ENCODE data around the gene NOTCH2.

Gene NOTCH2

GRCh38 chr1:119953266-119953998, 116.0 kb downstream of the NOTCH2 start:
- no peak for TF ChIP-seq CTCF (IDR thresholded peaks at IDR 0.05; ENCODE audit: poor library complexity, severe bottlenecking)
- no peak overlapping the region for H3K4me3 ChIP-seq (ENCODE audit: severe bottlenecking)
- peaks cover 60% of the 10 kb centered on the region for H3K36me3 ChIP-seq (ENCODE audit: low read depth)
- no peaks in the 10 kb centered on the region for H3K4me1 ChIP-seq (ENCODE audit: insufficient read depth, poor library complexity, severe bottlenecking)
- no peak for ATAC-seq (ENCODE audit: low read depth)
- DNase-seq (ENCODE audit: low spot score): no peak
- no peaks in the 10 kb centered on the region for H3K27me3 ChIP-seq (ENCODE audit: insufficient read depth, poor library complexity, severe bottlenecking)
- no peak overlapping the region for H3K27ac ChIP-seq (ENCODE audit: poor library complexity, severe bottlenecking)
- no peaks in the 10 kb centered on the region for H3K9me3 ChIP-seq (ENCODE audit: severe bottlenecking)

- TF ChIP-seq CTCF (IDR thresholded peaks at IDR 0.05; ENCODE audit: poor library complexity, severe bottlenecking): no peak
- Histone ChIP-seq H3K4me1 (ENCODE audit: insufficient read depth, poor library complexity, severe bottlenecking) (peaks cover 2% of the 10 kb centered on the region), H3K36me3 (ENCODE audit: low read depth) (peaks cover 65% of the 10 kb centered on the region), H3K9me3 (ENCODE audit: severe bottlenecking) (no peaks in the 10 kb centered on the region), H3K27ac (ENCODE audit: poor library complexity, severe bottlenecking) (no peak overlapping the region), H3K4me3 (ENCODE audit: severe bottlenecking) (no peak overlapping the region), H3K27me3 (ENCODE audit: insufficient read depth, poor library complexity, severe bottlenecking) (no peaks in the 10 kb centered on the region)
- DNase-seq (ENCODE audit: low spot score) (no peak), ATAC-seq (ENCODE audit: low read depth) (no peak)
These were observed 117.0 kb downstream of the NOTCH2 start for GRCh38 chr1:119952496-119952895.

GRCh38 chr1:119948342-119949214, 120.9 kb downstream of the NOTCH2 start:
- peak; percentile 90 for TF ChIP-seq CTCF (IDR thresholded peaks at IDR 0.05; ENCODE audit: poor library complexity, severe bottlenecking)
- Histone ChIP-seq H3K4me3 (ENCODE audit: severe bottlenecking) (no peak overlapping the region), H3K9me3 (ENCODE audit: severe bottlenecking) (no peaks in the 10 kb centered on the region), H3K27me3 (ENCODE audit: insufficient read depth, poor library complexity, severe bottlenecking) (no peaks in the 10 kb centered on the region), H3K4me1 (ENCODE audit: insufficient read depth, poor library complexity, severe bottlenecking) (peaks cover 3% of the 10 kb centered on the region), H3K27ac (ENCODE audit: poor library complexity, severe bottlenecking) (no peak overlapping the region), H3K36me3 (ENCODE audit: low read depth) (peaks cover 59% of the 10 kb centered on the region)
- ATAC-seq (ENCODE audit: low read depth) (peak; percentile 86), DNase-seq (ENCODE audit: low spot score) (no peak)

- no peak overlapping the region for H3K27ac ChIP-seq (ENCODE audit: poor library complexity, severe bottlenecking)
These were observed 122.0 kb downstream of the NOTCH2 start for GRCh38 chr1:119947468-119947867.

More at GRCh38 chr1:119947468-119947867, 122.0 kb downstream of the NOTCH2 start:
- Histone ChIP-seq H3K9me3 (ENCODE audit: severe bottlenecking) (no peaks in the 10 kb centered on the region), H3K27me3 (ENCODE audit: insufficient read depth, poor library complexity, severe bottlenecking) (no peaks in the 10 kb centered on the region), H3K36me3 (ENCODE audit: low read depth) (peaks cover 49% of the 10 kb centered on the region), H3K4me1 (ENCODE audit: insufficient read depth, poor library complexity, severe bottlenecking) (peaks cover 3% of the 10 kb centered on the region), H3K4me3 (ENCODE audit: severe bottlenecking) (no peak overlapping the region)
- ATAC-seq (ENCODE audit: low read depth) (peak; percentile 58; the same call in 2 of the 3 replicates), DNase-seq (ENCODE audit: low spot score) (no peak)
- TF ChIP-seq CTCF (IDR thresholded peaks at IDR 0.05; ENCODE audit: poor library complexity, severe bottlenecking): no peak
